Stimulated activated CD4-positive, alpha-beta T cell treated with anti-CD3 and anti-CD28 coated beads, Interleukin-12 subunit alpha, Interleukin-12 subunit beta, amount 100 ng/mL, for 4 hours (primary cell): ENCODE measurements around the gene ATG5.

Source experiments
- DNase-seq: peaks from one replicate; pipeline ENCODE4 v3.0.0-alpha.2; 2020

ATG5 gene

DNA sequence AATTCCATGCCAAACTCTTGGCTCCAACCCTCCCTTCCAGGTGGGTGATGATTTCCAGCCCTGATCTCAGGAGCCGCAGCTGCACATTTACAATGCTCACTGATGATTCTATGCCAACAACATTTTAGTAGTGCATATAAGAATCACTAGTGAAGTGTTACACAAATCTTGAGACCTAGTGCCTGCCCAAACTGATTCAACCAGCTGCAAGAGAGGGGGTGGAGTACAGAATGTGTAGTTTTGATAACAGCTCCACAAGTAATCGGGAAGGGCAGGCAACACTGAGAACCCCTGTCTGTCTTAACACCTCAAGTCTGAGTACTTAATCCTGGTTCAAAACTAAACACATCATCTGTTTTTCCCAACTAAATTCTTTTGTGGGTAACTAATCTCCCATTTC is 147.8 kb downstream of the ATG5 start:
- no peak for DNase-seq

- DNase-seq: no peak
Measured at GRCh38 chr6:106173124-106173879, 152.3 kb downstream of the ATG5 start.

GRCh38 chr6:106170030-106170791 is 155.3 kb downstream of the ATG5 start:
- no peak for DNase-seq

DNA sequence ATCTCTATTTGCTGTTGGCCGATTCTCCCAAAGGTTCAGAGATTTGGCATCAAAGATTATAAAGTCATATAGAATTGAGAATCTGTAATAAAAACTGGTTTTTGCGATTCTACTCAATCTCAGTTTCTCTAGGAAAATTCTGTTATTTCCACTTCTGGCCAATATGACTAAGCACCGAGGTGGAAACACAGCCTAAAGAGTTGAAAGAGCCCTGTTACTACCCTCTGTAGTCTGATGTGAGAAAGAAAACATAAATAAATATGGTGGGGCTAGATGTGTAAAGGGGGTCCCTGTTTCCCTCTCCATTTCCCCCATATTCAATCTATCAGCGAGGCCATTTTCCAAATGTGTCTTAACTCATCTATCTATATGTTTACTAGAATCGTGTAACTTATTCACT is 156.0 kb downstream of the ATG5 start:
- DNase-seq: no peak

DNA sequence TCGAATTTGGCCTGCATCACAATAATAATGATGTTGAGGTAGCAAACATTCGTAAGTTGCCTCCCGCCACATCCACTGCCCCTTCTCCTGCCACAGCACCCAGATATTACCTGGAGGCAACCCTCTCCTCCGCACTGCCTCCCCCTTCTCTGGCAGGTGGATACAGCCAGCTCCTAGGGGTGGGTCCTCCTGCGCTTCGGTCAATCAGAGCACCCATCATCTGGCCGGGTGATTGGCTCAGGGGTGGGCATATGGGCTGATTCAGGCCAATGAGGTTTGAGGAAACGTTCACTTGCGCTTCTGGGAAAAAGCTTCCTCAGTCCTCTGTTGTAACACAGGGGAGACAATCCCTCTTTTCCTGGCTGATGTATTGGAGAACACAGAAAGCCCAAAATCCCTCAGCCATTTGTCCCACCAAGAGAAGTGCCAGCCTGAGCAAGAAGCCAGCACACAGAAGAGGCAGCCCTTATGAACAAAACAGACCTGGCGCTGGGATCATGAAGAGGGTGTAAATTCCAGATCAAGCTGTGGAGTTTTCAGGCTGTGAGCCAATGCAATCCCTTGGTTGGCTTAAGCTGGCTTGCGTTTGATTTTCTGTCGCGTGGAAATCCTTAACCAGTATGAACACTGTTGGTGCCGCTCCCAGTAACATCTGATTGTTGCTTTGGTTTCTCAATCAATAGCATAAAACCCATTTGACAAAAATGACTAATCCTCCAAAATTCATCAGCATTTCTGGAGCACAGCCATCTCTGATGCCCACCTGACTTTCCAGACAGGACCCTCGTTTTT is 157.3 kb downstream of the ATG5 start:
- no peak for DNase-seq

DNA sequence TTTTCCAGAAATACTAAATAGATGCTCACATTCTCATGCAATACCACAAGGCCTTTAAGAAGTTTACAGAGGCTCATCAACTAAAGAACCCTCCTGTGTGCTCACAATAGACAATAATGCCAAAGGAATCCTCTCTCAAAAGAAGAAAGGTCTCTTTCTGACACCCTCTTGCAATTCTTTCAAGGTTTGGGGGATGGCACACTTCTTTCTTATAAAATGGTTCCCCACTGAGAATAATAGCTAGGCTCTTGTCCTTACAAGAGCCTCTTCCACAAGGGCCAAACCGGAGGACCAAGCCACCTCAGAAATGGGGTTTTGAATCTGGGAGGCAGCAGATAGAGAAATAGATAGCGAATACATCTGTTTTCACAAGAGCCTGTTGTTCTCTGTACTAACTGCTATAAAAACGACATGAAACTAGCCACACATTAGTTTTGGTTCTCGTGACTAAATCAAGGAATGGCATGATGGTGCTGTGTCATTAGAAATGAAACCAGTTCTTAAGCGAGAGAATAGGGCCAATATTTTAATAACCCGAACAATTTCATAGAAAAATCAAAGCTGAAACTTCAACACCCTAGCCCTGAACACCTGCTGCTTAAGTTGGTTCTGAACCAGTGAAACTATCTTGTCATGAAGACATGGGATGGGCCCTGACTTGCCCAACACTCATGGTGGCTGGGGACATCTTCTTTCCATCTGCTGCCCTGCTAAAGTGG is 158.3 kb downstream of the ATG5 start:
- DNase-seq: no peak

- no peak for DNase-seq
Measured at GRCh38 chr6:106165885-106166485, 159.6 kb downstream of the ATG5 start.

GRCh38 chr6:106163966-106164877 is 161.3 kb downstream of the ATG5 start:
- peak; percentile 42 for DNase-seq

- DNase-seq: peak; percentile 34
Measured at GRCh38 chr6:106163446-106163965, 162.1 kb downstream of the ATG5 start.

- DNase-seq: no peak
Measured at GRCh38 chr6:106162921-106163320, 162.6 kb downstream of the ATG5 start.

- DNase-seq: no peak
Measured at GRCh38 chr6:106161893-106162292, 163.7 kb downstream of the ATG5 start.

- no peak for DNase-seq
Measured at GRCh38 chr6:106161311-106161874, 164.2 kb downstream of the ATG5 start.

DNA sequence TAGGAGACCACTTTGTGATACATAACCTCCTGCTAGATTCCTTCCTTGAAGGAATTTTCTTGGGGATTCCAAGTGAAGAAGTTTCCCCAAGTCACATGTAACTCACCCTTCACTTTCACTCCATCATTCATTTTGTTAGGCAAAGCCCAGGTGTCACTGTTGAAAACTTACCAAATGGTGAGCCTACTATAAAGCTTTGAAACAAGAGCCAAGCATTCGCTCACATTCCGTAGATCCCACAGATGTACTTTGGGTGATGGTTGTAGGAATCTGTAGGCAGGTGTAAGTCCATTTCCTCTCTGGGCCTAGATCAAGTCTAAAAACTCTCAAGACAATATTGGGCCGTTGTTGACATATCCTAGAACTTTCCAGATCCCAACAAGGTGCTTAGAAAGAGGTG is 165.4 kb downstream of the ATG5 start:
- DNase-seq: no peak

- DNase-seq: no peak
Measured at GRCh38 chr6:106159531-106159940, 166.0 kb downstream of the ATG5 start.

DNA sequence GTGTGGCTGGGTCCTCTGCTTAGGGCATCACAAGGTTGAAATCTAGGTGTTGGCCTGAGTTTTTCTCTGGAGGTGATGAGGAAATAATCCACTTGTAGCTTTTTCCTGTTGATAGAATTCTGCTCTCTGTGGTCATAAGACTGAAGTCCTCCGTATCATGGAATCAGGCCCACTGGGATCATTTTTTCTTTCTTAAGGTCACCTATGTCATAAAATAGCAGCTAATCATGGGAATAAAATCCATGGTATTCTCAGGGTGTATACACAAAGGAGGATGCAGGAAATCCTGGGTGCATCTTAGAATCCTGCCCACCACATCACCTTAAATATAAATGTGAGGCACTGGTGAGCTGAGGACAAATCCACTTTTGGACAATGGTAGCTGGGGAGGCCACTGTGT is 166.7 kb downstream of the ATG5 start:
- no peak for DNase-seq

GRCh38 chr6:106156863-106157262 is 168.7 kb downstream of the ATG5 start:
- no peak for DNase-seq

DNA sequence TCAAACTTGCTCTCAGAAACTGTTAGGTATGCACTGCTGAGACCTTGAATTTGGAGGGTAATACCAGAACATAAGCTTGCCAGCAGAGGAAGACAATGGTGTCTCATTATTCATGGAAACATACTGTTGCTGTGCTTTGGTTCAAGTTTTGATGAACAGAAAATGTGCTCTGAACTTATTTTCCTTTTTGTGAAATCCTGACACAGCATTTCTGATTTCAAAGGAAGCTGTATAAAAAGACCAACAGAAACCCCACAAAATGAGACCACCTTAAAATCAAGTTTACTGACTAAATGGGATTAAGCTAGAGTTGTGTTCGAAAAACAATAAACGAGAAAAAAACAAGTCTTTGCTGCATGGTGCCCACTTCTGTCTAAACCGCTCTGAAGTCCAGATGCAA is 169.1 kb downstream of the ATG5 start:
- DNase-seq: no peak

- no peak for DNase-seq
Measured at GRCh38 chr6:106155219-106155830, 170.2 kb downstream of the ATG5 start.

GRCh38 chr6:106154326-106154725 is 171.2 kb downstream of the ATG5 start:
- DNase-seq: no peak

DNA sequence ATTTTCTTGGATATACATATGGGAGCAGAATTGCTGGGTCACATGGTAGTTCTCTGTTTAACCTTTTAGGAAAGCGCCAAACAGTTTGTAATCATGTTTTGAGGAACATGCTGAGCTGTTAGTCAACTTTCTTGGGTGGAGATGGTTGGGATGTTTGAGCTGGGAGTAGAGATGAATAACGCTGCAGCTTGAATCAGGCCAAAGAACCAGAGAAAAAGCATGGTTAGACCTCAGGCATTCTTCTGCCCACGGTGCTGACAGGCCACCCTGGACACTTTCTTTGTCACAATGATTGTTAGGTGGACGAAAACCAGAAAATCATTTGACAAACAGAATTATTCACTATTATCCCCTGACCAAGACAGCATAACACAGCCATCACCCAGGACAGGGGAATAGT is 172.6 kb downstream of the ATG5 start:
- DNase-seq: no peak
